Measurements from ENCODE around the gene CBY1. TPM values are rescaled to one million over a fixed set of nuclear protein-coding genes. Genes with fewer than 3 reads are reported as not detected.

Gene CBY1
- total RNA-seq = 10 to 100 TPM in 2 of 4 donors, 1 to 10 TPM in 2; 6.6 to 19.5 (median 12.3) TPM

GRCh38 chr22:38656256-38657044, at the start of gene CBY1, which contains the start of gene FAM227A:
TSS of gene CBY1 (plus strand) at chr22:38656638. CDS start at chr22:38668055, 11,417 bp downstream.
TSS of gene FAM227A (minus strand) at chr22:38656392. CDS start at chr22:38650168, 6,224 bp downstream.
- Histone ChIP-seq H3K27me3 (no peaks in the 10 kb centered on the region), H3K27ac (peak within 1 kb of the TSS; percentile 77 to 86 (median 82)), H3K9me3 (no peaks in the 10 kb centered on the region), H3K4me3 (peak within 1 kb of the TSS; percentile 65 to 89 (median 76)), H3K4me1 (peaks cover 0 to 12% (median 5%) of the 10 kb centered on the region in 4 donors), H3K36me3 (no peaks in the 10 kb centered on the region)
- DNase-seq = peak; percentile 81 to 91 (median 91)
- TF ChIP-seq POLR2A (IDR thresholded peaks at IDR 0.05) (peak; percentile 48 to 58), CTCF (IDR thresholded peaks at IDR 0.05) (peak in 2 of 6 experiments; percentile 3 to 20)

GRCh38 chr22:38607680-38608079, 48.8 kb upstream of the CBY1 start:
- H3K27me3 ChIP-seq = no peaks in the 10 kb centered on the region
- no peaks in the 10 kb centered on the region for H3K9me3 ChIP-seq
- no peak overlapping the region for H3K4me3 ChIP-seq
- TF ChIP-seq CTCF (IDR thresholded peaks at IDR 0.05) (no peak), POLR2A (IDR thresholded peaks at IDR 0.05) (no peak)
- DNase-seq = no peak
- H3K36me3 ChIP-seq = no peaks in the 10 kb centered on the region
- H3K27ac ChIP-seq = no peak overlapping the region
- H3K4me1 ChIP-seq = no peaks in the 10 kb centered on the region

GRCh38 chr22:38608992-38609750, 47.3 kb upstream of the CBY1 start:
- H3K36me3 ChIP-seq = no peaks in the 10 kb centered on the region
- no peaks in the 10 kb centered on the region for H3K9me3 ChIP-seq
- no peak overlapping the region for H3K4me3 ChIP-seq
- H3K4me1 ChIP-seq = no peaks in the 10 kb centered on the region
- DNase-seq = no peak
- H3K27me3 ChIP-seq = no peaks in the 10 kb centered on the region
- no peak for TF ChIP-seq CTCF (IDR thresholded peaks at IDR 0.05)
- no peak for TF ChIP-seq POLR2A (IDR thresholded peaks at IDR 0.05)
- H3K27ac ChIP-seq = no peak overlapping the region

DNA sequence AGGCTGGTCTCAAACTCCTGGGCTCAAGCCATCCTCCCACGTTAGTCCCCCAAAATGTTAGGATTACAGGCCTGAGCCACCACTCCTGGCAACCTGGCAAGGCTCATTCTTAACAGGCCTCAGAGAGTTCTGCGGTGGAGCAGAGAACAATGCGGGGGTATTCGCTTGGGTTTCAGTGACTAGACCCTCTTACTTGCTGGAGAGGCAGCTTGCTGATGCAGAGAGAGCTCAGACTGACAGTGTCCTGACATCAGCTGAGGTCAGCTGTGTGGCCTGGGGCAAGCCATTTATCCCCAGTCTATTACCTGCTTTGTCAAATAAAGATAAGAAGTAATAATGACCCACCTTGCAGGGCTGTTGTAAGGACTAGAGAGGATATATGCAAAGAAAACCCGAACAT, 46.2 kb upstream of the CBY1 start:
- no peak for DNase-seq
- Histone ChIP-seq H3K36me3 (no peaks in the 10 kb centered on the region), H3K27me3 (no peaks in the 10 kb centered on the region), H3K4me1 (no peaks in the 10 kb centered on the region), H3K9me3 (no peaks in the 10 kb centered on the region), H3K4me3 (no peak overlapping the region), H3K27ac (no peak overlapping the region)
- TF ChIP-seq CTCF (IDR thresholded peaks at IDR 0.05) (no peak), POLR2A (IDR thresholded peaks at IDR 0.05) (no peak)

GRCh38 chr22:38611559-38611958, 44.9 kb upstream of the CBY1 start:
- DNase-seq = no peak
- Histone ChIP-seq H3K27ac (no peak overlapping the region), H3K9me3 (no peaks in the 10 kb centered on the region), H3K36me3 (no peaks in the 10 kb centered on the region), H3K4me1 (no peaks in the 10 kb centered on the region), H3K27me3 (no peaks in the 10 kb centered on the region), H3K4me3 (no peak overlapping the region)
- TF ChIP-seq CTCF (IDR thresholded peaks at IDR 0.05) (no peak), POLR2A (IDR thresholded peaks at IDR 0.05) (no peak)
